Measurements from ENCODE around the gene FHL3. TPM values are rescaled to one million over a fixed set of nuclear protein-coding genes. Genes with fewer than 3 reads are reported as not detected.
A peak's percentile ranks its signal among the peaks of the same experiment; 100 is the strongest.

Gene FHL3
- total and polyA plus RNA-seq, 9 of the 15 experiments (the other 6 are each of a cell fraction or from before 2014, with no cell fraction given), result 6.1 to 144 (median 34.1) TPM

DNA sequence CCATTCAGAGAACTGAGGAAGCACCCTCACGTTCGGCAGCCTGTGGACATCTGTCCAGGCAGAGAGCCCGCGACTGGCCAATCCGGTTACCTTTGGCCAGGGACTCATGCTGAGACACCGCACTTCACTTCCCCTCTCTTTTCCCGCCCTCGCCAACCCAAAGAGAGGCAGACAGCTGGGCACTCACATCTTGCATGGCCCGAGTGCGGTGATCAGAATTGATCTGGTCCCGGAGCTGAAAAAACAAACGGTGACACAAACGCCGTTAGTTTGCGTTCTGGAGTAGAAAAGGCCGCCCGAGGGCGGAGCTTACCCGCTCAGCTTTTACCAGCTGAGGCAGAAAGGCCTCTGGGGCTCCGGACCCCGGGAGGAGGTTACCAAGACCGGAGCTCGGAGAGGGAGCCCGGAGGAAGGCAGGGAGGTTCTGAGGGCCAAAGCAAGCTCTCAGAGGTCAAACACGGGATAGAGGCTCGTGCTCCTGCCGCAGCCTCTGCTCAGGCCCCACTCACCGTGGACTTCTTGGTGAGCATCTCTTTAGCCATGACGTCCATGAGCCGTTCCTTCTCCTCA, 15.9 kb downstream of the FHL3 start (continued):
- TF ChIP-seq KAT7 (CRISPR knock-in tag; IDR thresholded peaks at IDR 0.05; ENCODE audit: borderline replicate concordance), result peak; percentile 78; the same call in 1 of the 2 replicates

DNA sequence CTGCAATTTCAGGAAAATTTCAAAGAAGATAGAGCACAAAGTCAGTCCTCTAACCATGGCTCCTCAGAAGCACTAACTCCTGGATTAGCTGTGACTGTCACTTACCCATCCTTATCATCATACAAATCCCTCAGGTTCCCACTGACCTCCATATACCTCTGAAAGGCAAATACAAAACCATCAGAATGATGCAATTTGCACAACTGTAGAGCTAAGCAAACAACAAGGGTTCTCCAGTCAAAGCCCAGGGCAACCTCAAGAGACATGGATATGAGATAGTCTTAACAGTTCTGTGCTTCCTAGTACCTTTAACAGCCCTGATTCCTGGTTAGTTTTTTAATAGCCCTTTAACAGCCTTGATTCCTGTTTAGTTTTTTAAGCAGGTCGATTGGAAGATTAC, 17.6 kb downstream of the FHL3 start:
- in situ Hi-C loops (cut with MboI), result no loop called here
- POLR2A ChIA-PET, result interaction anchor here (0.8 to 2.1 kb wide), 5 partner anchors 10 to 41 kb away, joined by 3 to 7 read pairs (median 3); partner anchors contain the start of gene INPP5B

More for the DNA sequence above, 17.6 kb downstream of the FHL3 start:
- 0% methylated on average over 1 of the region's 1 CpG for WGBS (ENCODE audit: insufficient coverage, low coverage, missing lambda C conversion rate)
- H3K9me1 ChIP-seq (ENCODE audit: control insufficient read depth, insufficient read depth, low read length), result no peaks in the 10 kb centered on the region
- BruUV-seq (replicated peaks), result no TSS peak
- H3K9me3 ChIP-seq (replicated peaks; ENCODE audit: control insufficient read depth, insufficient read depth, low read depth, low read length), result no peaks in the 10 kb centered on the region
- peaks cover 32% of the 10 kb centered on the region for H3K79me2 ChIP-seq (ENCODE audit: control insufficient read depth, insufficient read depth, low read length)
- H3K27me3 ChIP-seq (ENCODE audit: control insufficient read depth in 2 of 2, insufficient read depth in 2 of 2, low read length in 2 of 2), result no peaks in the 10 kb centered on the region
- H3K36me3 ChIP-seq (ENCODE audit: control insufficient read depth, insufficient read depth, low read length), result peaks cover 56% of the 10 kb centered on the region
- H4K20me1 ChIP-seq (replicated peaks; ENCODE audit: control insufficient read depth, insufficient read depth, low read length), result no peaks in the 10 kb centered on the region
- no peak for DNase-seq (ENCODE audit: extremely low read depth in 1 of 4, low spot score in 3 of 4)
- no peak overlapping the region for H2AFZ ChIP-seq (ENCODE audit: low read depth, low read length)
- peak; percentile 11 for FAIRE-seq
- ATAC-seq, result no peak
- H3K9ac ChIP-seq (ENCODE audit: insufficient read depth in 1 of 2, low read depth in 2 of 2, low read length in 2 of 2), result peak overlapping the region in 1 of 2 experiments; percentile 94; a peak in 1 of 4 replicates
- H3K4me3 ChIP-seq, result no peak overlapping the region
- CTCF ChIA-PET (ENCODE audit: low intra/inter-chr PET ratio), result no interaction called here
- 0 out of 2 replicates have a peak, but pooled peaks have one; percentile 26 for TF ChIP-seq AFF4 (CRISPR knock-in tag; IDR thresholded peaks at IDR 0.05)
- TF ChIP-seq, protein P1, sequence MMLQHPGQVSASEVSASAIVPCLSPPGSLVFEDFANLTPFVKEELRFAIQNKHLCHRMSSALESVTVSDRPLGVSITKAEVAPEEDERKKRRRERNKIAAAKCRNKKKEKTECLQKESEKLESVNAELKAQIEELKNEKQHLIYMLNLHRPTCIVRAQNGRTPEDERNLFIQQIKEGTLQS (IDR thresholded peaks at IDR 0.05), result peak; percentile 50
- TF ChIP-seq, protein P1 (CRISPR knock-in tag; conservative IDR thresholded peaks at IDR 0.05), result no peak
- TF ChIP-seq CEBPG (CRISPR knock-in tag; IDR thresholded peaks at IDR 0.05), result peak; percentile 65
- peak in 1 of 2 experiments; percentile 69; a peak in 1 of 4 replicates for TF ChIP-seq CEBPG (tag; conservative IDR thresholded peaks at IDR 0.05 in 1 of 2, IDR thresholded peaks at IDR 0.05 in 1 of 2)
- TF ChIP-seq PML (IDR thresholded peaks at IDR 0.05; ENCODE audit: low read length), result no peak
- TF ChIP-seq POLR2A (conservative IDR thresholded peaks at IDR 0.05), result 0 out of 2 replicates have a peak, but pooled peaks have one; percentile 43
- peaks cover 9 to 12% of the 10 kb centered on the region in 2 experiments; a peak in 3 of 5 replicates for H3K4me1 ChIP-seq (replicated peaks in 1 of 2; ENCODE audit: control insufficient read depth in 2 of 2, insufficient read depth in 2 of 2, low read length in 2 of 2)
- peak overlapping the region; percentile 17; the same call in 1 of the 3 replicates for H3K27ac ChIP-seq (ENCODE audit: extremely low read depth, low read depth, low read length)
- no peak overlapping the region; the same call in 1 of the 2 replicates for H3K4me2 ChIP-seq (ENCODE audit: insufficient read depth, low read length)
- intact Hi-C loops (cut with micrococcal nuclease), result no loop called here
